NCI-H446 treated with DMSO at 0.1 percent for 48 hours (cell line): Measurements from ENCODE around the gene PLEKHJ1.

Source experiments
- DNase-seq: peaks from one replicate; lab custom pipeline; 2025; lab: John Stamatoyannopoulos, UW

PLEKHJ1 gene

DNA sequence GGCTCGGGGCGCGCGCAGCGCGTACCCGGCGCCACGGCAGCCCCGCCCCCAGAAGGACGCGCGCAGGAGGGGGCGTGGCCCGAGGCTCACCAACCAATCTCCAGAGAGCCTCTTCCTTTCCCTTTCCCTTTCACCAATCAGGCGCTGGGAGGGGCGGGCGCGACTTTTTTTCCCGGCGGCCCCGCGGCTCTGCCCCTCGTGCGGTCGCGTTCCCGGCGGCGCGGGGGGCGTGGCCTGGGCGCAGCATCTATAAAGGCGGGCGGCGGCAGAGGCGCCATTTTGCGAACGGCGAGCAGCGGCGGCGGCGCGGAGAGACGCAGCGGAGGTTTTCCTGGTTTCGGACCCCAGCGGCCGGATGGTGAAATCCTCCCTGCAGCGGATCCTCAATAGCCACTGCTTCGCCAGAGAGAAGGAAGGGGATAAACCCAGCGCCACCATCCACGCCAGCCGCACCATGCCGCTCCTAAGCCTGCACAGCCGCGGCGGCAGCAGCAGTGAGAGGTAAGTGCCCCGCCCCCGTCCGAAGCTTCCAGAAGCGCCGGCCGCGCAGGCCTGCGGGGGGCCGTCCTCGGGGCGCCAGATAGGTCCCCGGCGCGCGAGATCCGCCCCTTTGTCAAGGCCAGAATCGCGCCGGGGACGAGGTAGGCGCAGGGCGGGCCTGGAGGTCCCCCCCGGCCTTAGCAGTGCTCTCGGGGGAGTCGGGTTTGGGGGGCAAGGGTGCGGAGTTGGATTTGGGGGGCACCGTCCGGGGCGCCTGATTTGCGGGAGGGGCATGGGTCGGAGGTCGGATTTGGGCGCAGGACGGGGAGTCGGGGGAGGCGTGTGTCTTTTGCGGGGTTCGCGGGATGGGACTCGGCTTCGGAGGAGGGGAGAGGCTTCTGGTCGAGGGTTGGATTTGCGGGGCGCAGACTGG is 33.4 kb upstream of the PLEKHJ1 start:
- DNase-seq, result peak; percentile 92

GRCh38 chr19:2268861-2269243 is 32.7 kb upstream of the PLEKHJ1 start:
- DNase-seq, result no peak

- DNase-seq, result no peak
These were observed 32.3 kb upstream of the PLEKHJ1 start for GRCh38 chr19:2268480-2268830.

DNA sequence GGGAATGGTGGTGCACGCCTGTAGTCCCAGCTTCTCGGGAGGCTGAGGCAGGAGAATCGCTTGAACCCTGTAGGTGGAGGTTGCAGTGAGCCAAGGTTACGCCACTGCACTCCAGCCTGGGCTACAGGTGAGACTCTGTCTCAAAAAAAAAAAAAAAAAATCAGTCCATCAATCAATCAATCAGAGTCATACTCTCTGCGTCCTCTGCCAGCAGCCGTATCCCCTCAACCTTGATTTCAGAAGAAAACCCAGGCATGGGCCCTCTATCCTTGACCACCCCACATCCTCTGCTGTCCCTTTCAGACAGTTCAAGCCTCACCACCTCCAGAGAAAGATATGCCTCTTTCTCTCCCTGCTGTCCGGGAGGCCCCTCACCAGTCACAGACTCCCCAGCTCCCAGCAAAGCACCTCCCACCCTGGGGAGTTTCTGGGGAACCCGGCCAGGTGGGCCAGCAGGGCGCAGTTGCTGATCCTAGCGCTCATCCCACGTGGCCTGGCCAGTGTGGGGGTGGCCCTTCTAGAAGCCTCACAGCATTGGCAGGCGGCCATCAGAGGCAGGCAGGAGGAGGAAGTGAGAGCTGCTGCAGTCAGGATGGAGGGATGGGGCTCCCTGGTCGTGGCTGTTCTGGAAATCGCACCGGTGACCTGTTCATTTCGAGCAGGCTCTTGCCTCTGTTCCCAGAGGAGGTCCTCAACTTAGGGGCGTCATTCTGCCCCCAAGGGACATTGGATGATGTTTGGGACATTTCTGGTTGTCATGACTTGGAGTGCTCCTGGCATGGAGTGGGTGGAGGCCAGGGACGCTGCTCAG is 30.3 kb upstream of the PLEKHJ1 start:
- no peak for DNase-seq

DNA sequence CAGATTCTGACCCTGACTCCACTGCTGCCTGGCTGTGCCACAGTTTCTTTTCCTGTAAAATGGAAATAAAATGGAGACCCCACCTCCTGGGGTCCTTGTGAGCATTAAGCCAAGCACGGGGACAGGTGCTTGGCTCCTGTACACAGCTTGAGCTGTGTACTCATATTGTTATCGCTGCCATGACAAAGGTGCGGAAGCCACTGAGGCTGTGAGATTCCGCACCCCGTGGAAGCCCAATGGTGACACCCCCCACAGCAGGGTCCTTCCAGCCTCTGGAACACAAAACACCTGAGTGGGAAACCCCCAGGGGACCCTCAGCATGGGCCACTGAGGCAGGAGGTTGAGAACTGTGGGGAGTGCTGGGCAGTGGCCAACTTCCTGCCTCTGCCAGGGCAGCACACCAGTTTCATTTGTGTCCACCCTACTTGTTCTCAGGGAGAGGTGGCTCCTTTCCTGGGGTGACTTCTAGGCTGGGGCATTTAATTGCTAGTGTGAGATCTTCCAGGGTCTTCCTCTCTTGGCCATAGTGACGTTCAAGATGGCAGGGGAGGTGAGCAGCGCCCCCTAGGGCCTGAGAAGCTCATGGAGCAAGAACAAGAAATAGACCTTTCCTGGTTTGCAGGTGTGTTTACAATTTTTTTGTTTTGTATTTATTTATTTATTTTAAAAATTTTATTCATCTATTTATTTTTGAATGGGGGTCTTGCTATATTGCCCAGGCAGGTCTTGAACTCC is 25.5 kb upstream of the PLEKHJ1 start:
- DNase-seq, result no peak

GRCh38 chr19:2260341-2260805 is 24.2 kb upstream of the PLEKHJ1 start:
- DNase-seq, result no peak

DNA sequence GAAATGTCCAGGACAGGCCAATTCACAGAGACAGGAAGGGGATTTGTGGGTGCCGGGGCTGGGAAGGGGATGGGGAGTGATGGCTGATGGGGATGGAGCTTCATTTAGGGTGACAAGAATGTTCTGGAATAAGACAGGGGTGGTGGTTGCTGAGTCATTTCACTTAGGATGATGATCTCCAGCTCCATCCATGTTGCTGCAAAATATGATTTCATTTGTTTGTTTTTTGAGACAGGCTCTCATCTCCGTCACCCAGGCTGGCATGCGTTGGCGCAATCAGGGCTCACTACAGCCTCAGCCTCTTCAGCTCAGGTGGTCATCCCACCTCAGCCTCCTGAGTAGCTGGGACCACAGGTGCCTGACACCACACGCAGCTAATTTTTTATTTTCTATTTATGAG is 23.2 kb upstream of the PLEKHJ1 start:
- no peak for DNase-seq

DNA sequence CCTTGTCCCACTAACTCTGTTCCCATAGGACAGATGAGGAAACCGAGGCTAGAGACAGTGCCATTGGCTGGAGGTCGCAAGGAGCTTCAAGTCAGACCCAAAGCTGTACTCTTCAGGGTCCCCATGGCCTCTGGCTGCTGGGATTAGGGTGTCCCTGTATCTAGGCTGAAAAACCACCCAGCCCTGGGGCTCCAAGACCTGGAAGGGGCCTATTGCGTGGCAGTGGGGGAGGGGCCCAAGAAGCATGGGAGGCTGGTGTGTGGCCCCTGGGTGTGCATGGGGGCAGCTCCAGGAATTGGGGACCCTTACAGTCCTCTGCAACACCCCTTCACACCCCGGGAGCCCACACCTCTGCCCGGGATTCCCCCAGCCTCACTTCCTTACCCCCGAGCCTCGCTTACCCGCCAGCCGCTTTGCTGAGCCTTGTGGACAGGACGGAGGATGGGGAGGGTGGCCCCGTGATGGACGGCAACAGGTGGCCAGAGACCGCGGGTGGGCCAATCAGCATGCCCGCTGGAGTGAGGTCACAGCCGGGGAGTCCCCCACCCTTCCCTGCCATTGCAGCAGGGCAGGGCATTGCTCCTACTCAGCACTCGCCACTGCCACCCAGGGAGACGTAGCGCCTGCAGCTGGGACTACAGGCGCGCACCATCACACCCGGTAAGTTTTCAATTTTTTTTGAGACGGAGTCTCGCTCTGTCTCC is 20.0 kb upstream of the PLEKHJ1 start, which contains the start of gene JSRP1:
TSS of gene JSRP1 (minus strand) at position 436 of the 704 bp plus-strand sequence. CDS start 1,103 bp downstream, outside the sequence.
- DNase-seq, result no peak

- no peak for DNase-seq
These were observed 19.1 kb upstream of the PLEKHJ1 start for GRCh38 chr19:2255112-2255845.

DNA sequence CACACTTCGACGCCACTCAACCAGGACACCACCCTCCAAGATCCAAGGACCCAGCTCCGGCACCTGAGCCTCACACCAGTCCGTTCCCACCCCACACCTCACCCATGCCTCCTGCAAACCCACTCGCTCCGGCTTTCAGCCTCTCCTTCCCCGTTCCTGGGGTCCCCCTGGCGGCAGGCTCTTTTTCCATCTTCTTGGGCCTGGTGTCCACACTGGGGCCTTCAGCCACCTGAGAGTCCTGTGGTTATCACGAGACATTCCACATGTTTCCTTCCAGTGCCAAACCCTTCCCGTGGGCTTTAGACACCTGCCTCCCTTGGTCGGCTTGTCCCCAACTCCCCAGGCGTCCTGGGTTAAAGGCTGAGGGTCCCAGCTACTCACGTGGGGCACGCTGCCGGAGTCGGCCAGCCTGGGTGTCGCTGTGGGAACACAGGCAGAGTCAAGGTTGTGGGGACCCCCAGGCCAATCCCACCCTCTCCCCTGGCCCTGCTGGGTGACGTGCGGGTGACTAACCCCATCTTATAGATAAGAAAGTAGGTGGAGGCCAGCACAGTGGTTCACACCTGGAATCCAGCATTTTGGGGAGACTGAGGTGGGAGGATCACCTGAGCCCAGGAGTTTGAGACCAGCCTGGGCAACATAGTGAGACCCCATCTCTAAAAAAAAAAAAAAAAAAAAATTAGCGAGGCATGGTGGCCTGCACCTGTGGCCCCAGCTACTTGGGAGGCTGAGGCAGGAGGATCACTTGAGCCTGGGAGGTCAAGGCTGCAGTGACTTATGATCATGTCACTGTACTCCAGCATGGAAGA is 18.1 kb upstream of the PLEKHJ1 start:
- DNase-seq, result no peak

DNA sequence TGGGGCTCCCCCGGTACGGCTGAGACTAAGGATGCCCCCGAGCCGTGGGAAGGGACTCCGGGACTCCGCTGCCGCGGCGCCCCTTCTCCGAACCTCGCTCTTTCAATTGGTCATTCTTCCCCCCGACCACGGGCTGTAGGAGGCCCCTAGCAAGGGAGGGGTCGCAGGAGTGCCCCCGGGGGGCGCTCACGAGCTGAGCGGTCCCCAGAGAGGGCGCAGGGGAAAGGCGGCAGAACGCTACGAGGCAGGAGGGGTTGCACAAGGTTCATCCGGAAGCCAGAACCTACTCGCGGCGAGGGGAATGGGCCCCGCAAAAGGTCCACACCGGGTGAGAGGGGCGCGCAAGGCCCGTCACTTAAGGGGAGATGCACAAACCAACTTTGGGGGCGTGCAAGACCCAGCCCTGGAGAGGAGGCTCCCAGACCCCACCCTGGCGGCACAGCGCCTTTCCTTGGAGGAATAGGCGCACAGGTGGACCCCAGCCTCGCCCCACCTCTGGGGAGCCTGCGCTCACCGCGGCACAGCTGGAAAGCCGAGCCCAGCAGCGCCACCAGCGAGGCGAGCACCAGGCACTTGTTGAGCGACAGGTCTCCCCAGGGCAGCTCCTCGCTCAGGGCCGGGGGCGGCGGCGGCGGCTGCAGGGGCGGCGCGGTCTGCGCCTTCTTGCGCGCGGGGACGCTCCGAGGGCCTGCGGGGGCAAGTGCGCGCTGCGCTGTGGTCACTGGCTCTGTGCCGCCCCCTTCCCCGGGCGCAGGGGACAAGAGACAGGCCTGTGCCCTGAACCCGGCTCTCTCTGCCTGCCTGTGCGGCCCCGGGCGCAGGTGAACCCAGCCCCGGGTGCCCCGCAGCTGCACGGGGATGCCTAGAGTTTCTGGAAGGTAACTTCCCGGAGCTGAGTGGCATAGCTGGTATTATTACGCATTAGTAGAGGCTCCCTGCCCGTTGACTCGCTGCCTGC is 17.3 kb upstream of the PLEKHJ1 start:
- DNase-seq, result no peak

- DNase-seq, result no peak
These were observed 16.6 kb upstream of the PLEKHJ1 start for GRCh38 chr19:2252797-2253105.

GRCh38 chr19:2252055-2252796 is 16.1 kb upstream of the PLEKHJ1 start:
- DNase-seq, result no peak

DNA sequence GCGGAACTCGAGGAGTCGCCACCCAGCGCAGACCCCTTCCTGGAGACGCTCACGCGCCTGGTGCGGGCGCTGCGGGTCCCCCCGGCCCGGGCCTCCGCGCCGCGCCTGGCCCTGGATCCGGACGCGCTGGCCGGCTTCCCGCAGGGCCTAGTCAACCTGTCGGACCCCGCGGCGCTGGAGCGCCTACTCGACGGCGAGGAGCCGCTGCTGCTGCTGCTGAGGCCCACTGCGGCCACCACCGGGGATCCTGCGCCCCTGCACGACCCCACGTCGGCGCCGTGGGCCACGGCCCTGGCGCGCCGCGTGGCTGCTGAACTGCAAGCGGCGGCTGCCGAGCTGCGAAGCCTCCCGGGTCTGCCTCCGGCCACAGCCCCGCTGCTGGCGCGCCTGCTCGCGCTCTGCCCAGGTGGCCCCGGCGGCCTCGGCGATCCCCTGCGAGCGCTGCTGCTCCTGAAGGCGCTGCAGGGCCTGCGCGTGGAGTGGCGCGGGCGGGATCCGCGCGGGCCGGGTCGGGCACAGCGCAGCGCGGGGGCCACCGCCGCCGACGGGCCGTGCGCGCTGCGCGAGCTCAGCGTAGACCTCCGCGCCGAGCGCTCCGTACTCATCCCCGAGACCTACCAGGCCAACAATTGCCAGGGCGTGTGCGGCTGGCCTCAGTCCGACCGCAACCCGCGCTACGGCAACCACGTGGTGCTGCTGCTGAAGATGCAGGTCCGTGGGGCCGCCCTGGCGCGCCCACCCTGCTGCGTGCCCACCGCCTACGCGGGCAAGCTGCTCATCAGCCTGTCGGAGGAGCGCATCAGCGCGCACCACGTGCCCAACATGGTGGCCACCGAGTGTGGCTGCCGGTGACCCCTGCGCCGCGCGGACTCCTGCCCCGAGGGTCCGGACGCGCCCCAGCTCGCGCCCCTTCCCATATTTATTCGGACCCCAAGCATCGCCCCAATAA is 15.3 kb upstream of the PLEKHJ1 start:
- no peak for DNase-seq

DNA sequence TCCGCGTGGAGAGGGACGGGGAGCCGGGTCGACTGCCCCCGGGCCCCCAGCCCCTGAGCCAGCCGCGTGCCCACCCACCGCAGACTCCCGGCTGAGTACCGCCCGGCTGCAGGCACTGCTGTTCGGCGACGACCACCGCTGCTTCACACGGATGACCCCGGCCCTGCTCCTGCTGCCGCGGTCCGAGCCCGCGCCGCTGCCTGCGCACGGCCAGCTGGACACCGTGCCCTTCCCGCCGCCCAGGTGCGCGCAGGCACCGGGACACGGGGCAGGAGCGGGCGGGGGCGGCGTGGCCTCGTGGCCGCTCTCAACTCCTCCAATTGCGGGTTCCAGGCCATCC is 14.6 kb upstream of the PLEKHJ1 start:
- no peak for DNase-seq

- no peak for DNase-seq
These were observed 14.0 kb upstream of the PLEKHJ1 start for GRCh38 chr19:2249880-2250765.
